Neural cell (in vitro differentiated cells): ENCODE results near the gene HMGN2. TPM values are rescaled to one million over a fixed set of nuclear protein-coding genes. Genes with fewer than 3 reads are reported as not detected.

ENCODE experiments used
- H2AFZ ChIP-seq: fragments of 200-600, 300-800 bp; sonication (generic), shearing (Covaris generic); 2 replicates; pipeline ENCODE4 v1.6.0; 2014; ENCODE audit warnings: low read depth, mild to moderate bottlenecking, antibody characterized with exemption, low read length, moderate library complexity
- H3F3A ChIP-seq: fragments of 200-600 bp; shearing (Covaris generic); 2 replicates; pipeline ENCODE4 v1.6.1; 2016; ENCODE audit warnings: mild to moderate bottlenecking, moderate library complexity, mixed read lengths, antibody characterized with exemption, low read length; ENCODE audit not compliant: insufficient read depth, poor library complexity, severe bottlenecking
- H3K27ac ChIP-seq: fragments of 200-600, 300-800 bp; sonication (generic), shearing (Covaris generic); 2 replicates; pipeline ENCODE4 v1.5.1; 2014; ENCODE audit warnings: mild to moderate bottlenecking, low read length, moderate library complexity
- H3K27me3 ChIP-seq: fragments of 300-800, 200-600 bp; sonication (generic), shearing (Covaris generic); 2 replicates; pipeline ENCODE4 v1.6.0; 2014; ENCODE audit warnings: mild to moderate bottlenecking, low read depth, low read length, moderate library complexity; ENCODE audit not compliant: insufficient read depth
- H3K36me3 ChIP-seq: fragments of 300-800, 200-600 bp; sonication (generic), shearing (Covaris generic); 2 replicates; pipeline ENCODE4 v1.5.1; 2014; ENCODE audit warnings: mild to moderate bottlenecking, antibody characterized with exemption, low read length, moderate library complexity; ENCODE audit not compliant: insufficient read depth
- H3K4me2 ChIP-seq: fragments of 300-800, 200-600 bp; sonication (generic), shearing (Covaris generic); 2 replicates; pipeline ENCODE4 v1.6.0; 2014; ENCODE audit warnings: mild to moderate bottlenecking, low read length
- H3K4me3 ChIP-seq: fragments of 300-800, 200-600 bp; sonication (generic), shearing (Covaris generic); 2 replicates; pipeline ENCODE4 v1.5.1; 2014; ENCODE audit warnings: mild to moderate bottlenecking, low read length, moderate library complexity
- H3K79me2 ChIP-seq: fragments of 200-600 bp; shearing (Covaris generic); replicated peaks from 2 replicates; pipeline ENCODE4 v1.6.0; 2014; ENCODE audit warnings: mild to moderate bottlenecking, low read length, moderate library complexity; ENCODE audit not compliant: insufficient read depth
- H3K9ac ChIP-seq: fragments of 300-800, 200-600 bp; sonication (generic), shearing (Covaris generic); 2 replicates; pipeline ENCODE4 v1.6.1; 2016; ENCODE audit warnings: mild to moderate bottlenecking, low read length, mixed read lengths
- H3K9me2 ChIP-seq: fragments of 200-600 bp; shearing (Covaris generic); 2 replicates; pipeline ENCODE4 v1.6.1; 2016; ENCODE audit warnings: mild to moderate bottlenecking, low read length, mixed read lengths; ENCODE audit not compliant: insufficient read depth
- H3K9me3 ChIP-seq: fragments of 200-600, 300-800 bp; sonication (generic), shearing (Covaris generic); 2 replicates; pipeline ENCODE4 v1.6.1; 2016; ENCODE audit warnings: mild to moderate bottlenecking, mixed run types, low read length, moderate library complexity, mixed read lengths
- H4K20me1 ChIP-seq: fragments of 200-600 bp; shearing (Covaris generic); 2 replicates; pipeline ENCODE4 v1.6.1; 2016; ENCODE audit warnings: mild to moderate bottlenecking, mixed run types; ENCODE audit not compliant: insufficient read depth
- EP300 ChIP-seq: fragments of 450-650 bp; conservative IDR thresholded peaks from 2 replicates; pipeline ENCODE4 v1.6.1; 2014; ENCODE audit warnings: antibody characterized with exemption, mild to moderate bottlenecking, moderate library complexity; ENCODE audit not compliant: poor library complexity, severe bottlenecking
- EZH2 ChIP-seq: fragments of 200-600, 300-800 bp; shearing (Covaris generic), sonication (generic); IDR thresholded peaks from 2 replicates; pipeline ENCODE4 v1.6.1; 2014; ENCODE audit warnings: antibody characterized with exemption, low read length, borderline replicate concordance, mild to moderate bottlenecking; ENCODE audit not compliant: insufficient read depth, poor library complexity, severe bottlenecking
- MXI1 ChIP-seq: fragments of 450-650 bp; conservative IDR thresholded peaks from 2 replicates; pipeline ENCODE4 v1.6.1; 2014; ENCODE audit warnings: antibody characterized with exemption, mild to moderate bottlenecking; ENCODE audit not compliant: poor library complexity, severe bottlenecking
- POLR2AphosphoS5 ChIP-seq: IDR thresholded peaks from 2 replicates; pipeline ENCODE4 v1.6.1; 2012
- RAD21 ChIP-seq: fragments of 450-650 bp; conservative IDR thresholded peaks from 2 replicates; pipeline ENCODE4 v1.6.1; 2014; ENCODE audit warnings: antibody characterized with exemption, mild to moderate bottlenecking, moderate library complexity
- SMC3 ChIP-seq: fragments of 450-650 bp; conservative IDR thresholded peaks from 2 replicates; pipeline ENCODE4 v1.6.1; 2014; ENCODE audit warnings: antibody characterized with exemption, mild to moderate bottlenecking, moderate library complexity; ENCODE audit not compliant: poor library complexity
- TAF1 ChIP-seq: IDR thresholded peaks from 2 replicates; pipeline ENCODE4 v1.6.1; 2012; ENCODE audit warnings: low read depth
- polyA plus RNA-seq: library from polyadenylated mRNA; depleted of rRNA; stranded (reverse); fragments of >200 nt; gene quantifications from 2 replicates; pipeline ENCODE4 v1.2.3, GENCODE V29; 2014
- TF ChIP-seq, protein P1 (sequence below): IDR thresholded peaks from 2 replicates; pipeline ENCODE4 v1.6.1; 2012; ENCODE audit warnings: borderline replicate concordance
- TF ChIP-seq, protein P2 (sequence below): fragments of 450-650 bp; IDR thresholded peaks from 2 replicates; pipeline ENCODE4 v1.5.1; 2014; ENCODE audit warnings: antibody characterized with exemption, mild to moderate bottlenecking, moderate library complexity; ENCODE audit not compliant: poor library complexity, severe bottlenecking

HMGN2 gene
- polyA plus RNA-seq, 1 donor from 2014 or later = 615 TPM

DNA sequence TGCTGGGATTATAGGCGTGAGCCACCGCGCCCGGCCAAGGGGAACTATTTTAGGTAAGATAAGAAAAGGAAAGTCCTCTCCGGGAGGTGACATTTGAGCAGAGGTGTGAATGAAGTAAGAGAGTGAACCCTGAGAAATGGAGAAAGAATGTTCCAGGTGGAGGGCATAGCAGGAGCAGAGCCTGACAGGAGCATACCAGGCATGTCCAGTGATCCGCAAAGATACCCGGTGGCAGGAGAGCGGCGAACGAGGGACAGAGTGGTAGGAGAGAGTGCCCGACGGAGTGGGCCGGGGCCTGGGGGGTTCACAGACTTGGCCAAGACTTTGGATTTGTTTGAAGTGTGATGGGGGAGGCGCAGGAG, 49.4 kb downstream of the HMGN2 start:
- no peak overlapping the region for H3K4me3 ChIP-seq
- no peaks in the 10 kb centered on the region for H3K79me2 ChIP-seq
- H3K36me3 ChIP-seq = no peaks in the 10 kb centered on the region
- H3K27ac ChIP-seq = no peak overlapping the region
- no peak for TF ChIP-seq EZH2
- TF ChIP-seq, protein P1, sequence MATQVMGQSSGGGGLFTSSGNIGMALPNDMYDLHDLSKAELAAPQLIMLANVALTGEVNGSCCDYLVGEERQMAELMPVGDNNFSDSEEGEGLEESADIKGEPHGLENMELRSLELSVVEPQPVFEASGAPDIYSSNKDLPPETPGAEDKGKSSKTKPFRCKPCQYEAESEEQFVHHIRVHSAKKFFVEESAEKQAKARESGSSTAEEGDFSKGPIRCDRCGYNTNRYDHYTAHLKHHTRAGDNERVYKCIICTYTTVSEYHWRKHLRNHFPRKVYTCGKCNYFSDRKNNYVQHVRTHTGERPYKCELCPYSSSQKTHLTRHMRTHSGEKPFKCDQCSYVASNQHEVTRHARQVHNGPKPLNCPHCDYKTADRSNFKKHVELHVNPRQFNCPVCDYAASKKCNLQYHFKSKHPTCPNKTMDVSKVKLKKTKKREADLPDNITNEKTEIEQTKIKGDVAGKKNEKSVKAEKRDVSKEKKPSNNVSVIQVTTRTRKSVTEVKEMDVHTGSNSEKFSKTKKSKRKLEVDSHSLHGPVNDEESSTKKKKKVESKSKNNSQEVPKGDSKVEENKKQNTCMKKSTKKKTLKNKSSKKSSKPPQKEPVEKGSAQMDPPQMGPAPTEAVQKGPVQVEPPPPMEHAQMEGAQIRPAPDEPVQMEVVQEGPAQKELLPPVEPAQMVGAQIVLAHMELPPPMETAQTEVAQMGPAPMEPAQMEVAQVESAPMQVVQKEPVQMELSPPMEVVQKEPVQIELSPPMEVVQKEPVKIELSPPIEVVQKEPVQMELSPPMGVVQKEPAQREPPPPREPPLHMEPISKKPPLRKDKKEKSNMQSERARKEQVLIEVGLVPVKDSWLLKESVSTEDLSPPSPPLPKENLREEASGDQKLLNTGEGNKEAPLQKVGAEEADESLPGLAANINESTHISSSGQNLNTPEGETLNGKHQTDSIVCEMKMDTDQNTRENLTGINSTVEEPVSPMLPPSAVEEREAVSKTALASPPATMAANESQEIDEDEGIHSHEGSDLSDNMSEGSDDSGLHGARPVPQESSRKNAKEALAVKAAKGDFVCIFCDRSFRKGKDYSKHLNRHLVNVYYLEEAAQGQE = no peak
- no peak for TF ChIP-seq POLR2AphosphoS5
- TF ChIP-seq TAF1 = no peak
- no peak for TF ChIP-seq MXI1
- no peak for TF ChIP-seq RAD21
- no peak for TF ChIP-seq EP300
- TF ChIP-seq, protein P2, sequence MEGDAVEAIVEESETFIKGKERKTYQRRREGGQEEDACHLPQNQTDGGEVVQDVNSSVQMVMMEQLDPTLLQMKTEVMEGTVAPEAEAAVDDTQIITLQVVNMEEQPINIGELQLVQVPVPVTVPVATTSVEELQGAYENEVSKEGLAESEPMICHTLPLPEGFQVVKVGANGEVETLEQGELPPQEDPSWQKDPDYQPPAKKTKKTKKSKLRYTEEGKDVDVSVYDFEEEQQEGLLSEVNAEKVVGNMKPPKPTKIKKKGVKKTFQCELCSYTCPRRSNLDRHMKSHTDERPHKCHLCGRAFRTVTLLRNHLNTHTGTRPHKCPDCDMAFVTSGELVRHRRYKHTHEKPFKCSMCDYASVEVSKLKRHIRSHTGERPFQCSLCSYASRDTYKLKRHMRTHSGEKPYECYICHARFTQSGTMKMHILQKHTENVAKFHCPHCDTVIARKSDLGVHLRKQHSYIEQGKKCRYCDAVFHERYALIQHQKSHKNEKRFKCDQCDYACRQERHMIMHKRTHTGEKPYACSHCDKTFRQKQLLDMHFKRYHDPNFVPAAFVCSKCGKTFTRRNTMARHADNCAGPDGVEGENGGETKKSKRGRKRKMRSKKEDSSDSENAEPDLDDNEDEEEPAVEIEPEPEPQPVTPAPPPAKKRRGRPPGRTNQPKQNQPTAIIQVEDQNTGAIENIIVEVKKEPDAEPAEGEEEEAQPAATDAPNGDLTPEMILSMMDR = no peak
- TF ChIP-seq SMC3 = no peak
- H2AFZ ChIP-seq = no peak overlapping the region
- no peaks in the 10 kb centered on the region for H3K9me3 ChIP-seq
- H3K4me2 ChIP-seq = no peak overlapping the region
- no peaks in the 10 kb centered on the region for H3F3A ChIP-seq
- no peaks in the 10 kb centered on the region for H3K27me3 ChIP-seq
- H3K9ac ChIP-seq = no peak overlapping the region
- no peaks in the 10 kb centered on the region for H4K20me1 ChIP-seq
- H3K9me2 ChIP-seq = no peaks in the 10 kb centered on the region

DNA sequence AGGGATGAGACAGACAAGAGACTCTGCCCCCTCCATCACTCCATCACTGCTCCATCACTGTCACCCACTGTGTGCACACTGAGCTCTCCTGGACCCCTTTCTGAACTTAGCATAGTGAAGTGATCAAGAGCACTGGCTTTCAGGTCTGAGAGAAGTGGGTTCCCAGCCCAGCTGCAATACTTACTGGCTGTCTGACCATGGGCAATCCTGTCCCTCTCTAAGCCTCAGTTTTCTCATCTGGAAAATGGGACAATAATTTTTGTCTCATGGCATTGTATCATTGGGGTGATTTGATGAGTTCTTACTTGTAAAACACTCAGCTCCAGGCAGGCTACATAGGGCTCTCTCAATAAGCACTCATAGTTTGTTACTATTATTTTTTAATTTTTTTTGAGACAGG, 49.8 kb downstream of the HMGN2 start:
- TF ChIP-seq EZH2 (no peak), MXI1 (no peak), RAD21 (no peak), TAF1 (no peak), EP300 (no peak), POLR2AphosphoS5 (no peak), SMC3 (no peak)
- TF ChIP-seq, protein P2 = no peak
- TF ChIP-seq, protein P1 = no peak
- Histone ChIP-seq H3K9me3 (no peaks in the 10 kb centered on the region), H3K36me3 (no peaks in the 10 kb centered on the region)

More for the DNA sequence above, 49.8 kb downstream of the HMGN2 start:
- Histone ChIP-seq H3K79me2 (no peaks in the 10 kb centered on the region), H3K4me2 (no peak overlapping the region), H2AFZ (no peak overlapping the region), H3K27me3 (no peaks in the 10 kb centered on the region), H3K9me2 (no peaks in the 10 kb centered on the region), H3K27ac (no peak overlapping the region), H4K20me1 (no peaks in the 10 kb centered on the region), H3F3A (no peaks in the 10 kb centered on the region), H3K4me3 (no peak overlapping the region), H3K9ac (no peak overlapping the region)
